ENCODE measurements around the gene CCDC91.
"Not testable (repeated sequence)": the region's sequence is repeated elsewhere in the genome, so short reads cannot be mapped to it uniquely, and the experiment has no call there.

CCDC91 gene

DNA sequence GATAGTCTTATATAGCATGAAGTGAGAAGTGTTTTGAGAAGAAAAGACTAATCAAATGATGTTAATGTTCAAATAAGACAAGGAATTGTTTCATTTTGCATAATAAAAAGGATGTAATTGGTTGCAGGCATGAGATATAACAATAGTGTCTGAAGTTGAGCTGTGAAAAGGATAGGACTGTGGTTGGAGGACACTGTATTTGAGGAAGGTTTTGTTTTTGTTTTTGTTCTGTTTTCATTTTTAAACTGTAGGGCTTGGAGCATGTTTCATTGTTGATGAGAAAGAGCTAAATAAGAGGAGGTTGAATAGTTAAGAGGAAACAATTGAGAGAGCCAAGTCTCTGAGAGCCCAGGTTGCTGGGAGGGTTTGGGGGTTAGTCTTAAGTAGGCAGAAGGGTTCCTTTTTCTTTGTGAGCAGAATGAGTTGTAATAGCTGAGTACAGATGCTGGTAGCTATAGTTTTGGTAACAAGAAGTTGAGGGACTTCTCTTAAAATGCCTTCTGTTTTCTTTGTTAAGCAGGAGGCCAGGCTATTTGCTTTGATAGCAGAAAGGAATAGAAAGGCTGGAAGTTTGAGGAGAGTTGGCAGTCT lies 58.4 kb downstream of the CCDC91 start:
- ATAC-seq (replicated peaks) (peak; percentile 9), DNase-seq (no peak)
- H3K27ac Mint-ChIP-seq, result peak overlapping the region; percentile 41 to 59
- peaks cover 48 to 69% of the 10 kb centered on the region in 2 donors for H3K4me1 Mint-ChIP-seq (ENCODE audit: low read depth in 2 of 2)
- peak overlapping the region in 1 of 2 donors; percentile 3 for H3K4me3 Mint-ChIP-seq
- no peaks in the 10 kb centered on the region for H3K36me3 Mint-ChIP-seq (ENCODE audit: insufficient read depth)
- no peaks in the 10 kb centered on the region for H3K9me3 Mint-ChIP-seq
- H3K27me3 Mint-ChIP-seq, result no peaks in the 10 kb centered on the region

DNA sequence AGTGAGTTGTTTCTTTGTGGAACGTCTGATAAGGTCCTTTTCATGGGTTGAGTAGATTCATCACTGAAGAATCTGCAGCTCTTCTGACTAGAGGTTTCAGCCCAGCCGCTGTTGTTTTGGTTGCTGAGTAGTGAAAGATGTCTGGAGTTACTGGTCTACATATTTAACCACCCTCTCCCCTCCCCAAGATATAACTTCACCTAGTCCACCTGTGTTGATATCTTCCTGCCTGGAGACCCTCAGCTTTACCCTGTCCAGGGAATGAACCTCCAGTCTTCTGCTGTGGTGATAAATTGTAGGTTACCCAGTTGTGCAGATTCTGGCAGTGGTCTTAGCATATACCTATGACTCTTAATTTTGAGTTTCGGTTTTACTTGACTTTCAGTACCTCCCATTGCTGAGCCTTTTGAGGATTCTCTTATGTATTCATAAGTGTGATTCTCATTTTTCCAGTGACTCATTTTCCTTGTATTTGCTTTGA lies 62.9 kb downstream of the CCDC91 start:
- peak; percentile 91 for ATAC-seq (replicated peaks)
- no peaks in the 10 kb centered on the region for H3K27me3 Mint-ChIP-seq
- DNase-seq, result peak in 2 of 3 experiments; percentile 7 to 22
- H3K4me3 Mint-ChIP-seq, result peak overlapping the region; percentile 69 to 83
- H3K27ac Mint-ChIP-seq, result peak overlapping the region; percentile 92 to 96
- peaks cover 40 to 55% of the 10 kb centered on the region in 2 donors for H3K4me1 Mint-ChIP-seq (ENCODE audit: low read depth in 2 of 2)
- H3K9me3 Mint-ChIP-seq, result no peaks in the 10 kb centered on the region
- H3K36me3 Mint-ChIP-seq (ENCODE audit: insufficient read depth), result no peaks in the 10 kb centered on the region

DNA sequence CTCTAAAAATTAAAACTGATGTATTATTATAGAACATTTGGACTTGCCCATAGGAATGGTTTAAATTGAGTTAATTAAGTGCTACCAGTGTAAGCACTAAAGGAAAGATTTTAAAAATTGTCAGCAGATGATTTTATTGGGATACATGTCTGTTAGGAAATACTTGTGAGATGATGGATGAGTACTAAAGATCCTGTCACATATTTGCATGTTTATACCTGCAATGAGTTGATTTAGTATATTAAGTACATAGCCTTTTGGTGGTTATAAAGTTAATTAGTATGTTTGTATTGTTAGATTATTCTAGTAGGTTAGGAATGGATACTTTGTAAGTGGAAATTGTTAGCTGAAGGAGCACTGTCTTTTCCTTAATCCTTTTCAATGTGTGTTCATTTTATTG lies 67.2 kb downstream of the CCDC91 start:
- H3K36me3 Mint-ChIP-seq (ENCODE audit: insufficient read depth), result peaks cover 9% of the 10 kb centered on the region
- peaks cover 13 to 16% of the 10 kb centered on the region in 2 donors for H3K4me1 Mint-ChIP-seq (ENCODE audit: low read depth in 2 of 2)
- H3K4me3 Mint-ChIP-seq, result no peak overlapping the region
- no peak for DNase-seq
- no peaks in the 10 kb centered on the region for H3K9me3 Mint-ChIP-seq
- no peaks in the 10 kb centered on the region for H3K27me3 Mint-ChIP-seq
- no peak overlapping the region for H3K27ac Mint-ChIP-seq
- no peak for ATAC-seq (replicated peaks)

DNA sequence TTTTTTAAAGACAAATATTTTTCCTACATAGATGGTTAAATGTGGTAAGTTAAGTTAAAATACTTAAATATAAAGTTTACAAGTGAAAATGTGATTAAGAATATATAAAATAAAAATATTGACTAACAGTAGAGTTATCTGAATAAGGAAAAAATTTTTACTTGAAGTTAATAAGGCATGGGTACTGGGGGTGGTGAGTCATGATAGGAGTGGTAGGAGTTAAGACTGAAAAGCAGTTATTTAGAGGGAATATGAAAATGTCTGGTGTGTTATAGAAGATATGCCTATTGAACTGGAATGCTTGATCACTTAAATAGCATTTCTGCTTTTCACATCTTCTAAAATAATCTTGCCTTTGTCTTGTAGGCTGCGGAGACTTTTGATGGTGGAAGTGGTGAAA lies 68.7 kb downstream of the CCDC91 start:
- H3K4me3 Mint-ChIP-seq, result no peak overlapping the region
- no peaks in the 10 kb centered on the region for H3K9me3 Mint-ChIP-seq
- H3K4me1 Mint-ChIP-seq (ENCODE audit: low read depth in 2 of 2), result peaks cover 0 to under 1% of the 10 kb centered on the region in 2 donors
- peaks cover 13% of the 10 kb centered on the region for H3K36me3 Mint-ChIP-seq (ENCODE audit: insufficient read depth)
- ATAC-seq (replicated peaks) (no peak), DNase-seq (no peak)
- H3K27me3 Mint-ChIP-seq, result no peaks in the 10 kb centered on the region
- H3K27ac Mint-ChIP-seq, result no peak overlapping the region

DNA sequence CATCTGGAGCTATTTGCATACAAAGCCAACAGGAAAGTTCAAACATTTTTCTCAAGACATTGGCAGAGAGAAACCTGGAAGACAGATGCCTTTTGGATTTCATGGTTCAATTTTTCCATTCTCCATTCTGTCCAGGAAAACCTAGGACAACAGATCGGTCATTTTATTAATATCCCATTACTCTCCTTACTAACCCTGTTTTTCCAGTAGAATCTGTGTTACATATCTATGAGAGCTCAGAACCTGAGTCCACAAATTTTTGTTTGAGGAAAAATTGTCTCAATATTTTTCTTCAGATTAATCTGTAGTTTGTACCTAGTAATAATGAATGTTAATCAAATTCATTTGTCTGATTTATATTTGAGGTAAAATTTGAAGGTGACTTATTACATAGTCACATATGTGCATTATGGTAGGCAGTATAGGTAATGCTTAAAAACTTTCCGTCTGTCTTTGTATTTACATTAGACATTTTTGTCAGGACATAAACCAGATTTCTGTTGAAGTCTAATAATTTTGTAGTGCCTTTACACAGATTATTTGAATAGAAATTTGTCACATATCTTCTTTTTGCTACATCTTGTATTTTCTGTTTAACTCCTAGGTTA lies 75.3 kb downstream of the CCDC91 start:
- Mint-ChIP-seq H3K27me3 (no peaks in the 10 kb centered on the region), H3K27ac (no peak overlapping the region), H3K9me3 (peaks cover 1 to 2% of the 10 kb centered on the region in 2 donors), H3K36me3 (ENCODE audit: insufficient read depth) (peaks cover 10% of the 10 kb centered on the region), H3K4me1 (ENCODE audit: low read depth in 2 of 2) (no peaks in the 10 kb centered on the region), H3K4me3 (no peak overlapping the region)
- DNase-seq (no peak), ATAC-seq (replicated peaks) (no peak)

DNA sequence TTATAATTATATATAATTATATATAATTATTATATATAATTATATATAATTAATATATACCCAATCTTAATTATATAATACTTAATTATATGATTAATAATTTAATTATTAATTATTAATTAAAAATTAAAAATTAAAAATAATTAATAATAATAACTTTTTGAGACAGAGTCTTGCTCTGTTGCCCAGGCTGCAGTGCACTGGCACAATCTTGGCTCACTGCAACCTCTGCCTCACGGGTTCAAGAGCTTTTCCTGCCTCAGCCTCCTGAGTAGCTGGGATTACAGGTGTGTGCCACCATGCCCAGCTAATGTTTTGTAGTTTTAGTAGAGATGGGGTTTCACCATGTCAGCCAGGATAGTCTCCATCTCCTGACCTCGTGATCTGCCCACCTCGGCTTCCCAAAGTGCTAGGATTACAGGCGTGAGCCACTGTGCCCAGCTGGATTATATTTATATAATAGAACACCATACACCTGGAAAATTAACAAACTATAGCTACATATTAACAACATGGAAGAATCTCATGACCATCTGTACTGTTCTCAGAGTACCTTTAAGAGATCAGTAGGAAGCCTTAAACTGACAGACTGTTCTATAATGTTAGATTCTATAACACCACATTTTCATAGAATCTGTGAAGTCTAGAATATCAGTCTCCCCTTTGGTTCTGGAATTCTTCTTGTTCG lies 77.8 kb downstream of the CCDC91 start:
- not testable (repeated sequence) for H3K4me1 Mint-ChIP-seq (ENCODE audit: low read depth in 2 of 2); H3K9me3 Mint-ChIP-seq; DNase-seq; H3K36me3 Mint-ChIP-seq (ENCODE audit: insufficient read depth); H3K4me3 Mint-ChIP-seq; ATAC-seq (replicated peaks); H3K27me3 Mint-ChIP-seq; H3K27ac Mint-ChIP-seq

DNA sequence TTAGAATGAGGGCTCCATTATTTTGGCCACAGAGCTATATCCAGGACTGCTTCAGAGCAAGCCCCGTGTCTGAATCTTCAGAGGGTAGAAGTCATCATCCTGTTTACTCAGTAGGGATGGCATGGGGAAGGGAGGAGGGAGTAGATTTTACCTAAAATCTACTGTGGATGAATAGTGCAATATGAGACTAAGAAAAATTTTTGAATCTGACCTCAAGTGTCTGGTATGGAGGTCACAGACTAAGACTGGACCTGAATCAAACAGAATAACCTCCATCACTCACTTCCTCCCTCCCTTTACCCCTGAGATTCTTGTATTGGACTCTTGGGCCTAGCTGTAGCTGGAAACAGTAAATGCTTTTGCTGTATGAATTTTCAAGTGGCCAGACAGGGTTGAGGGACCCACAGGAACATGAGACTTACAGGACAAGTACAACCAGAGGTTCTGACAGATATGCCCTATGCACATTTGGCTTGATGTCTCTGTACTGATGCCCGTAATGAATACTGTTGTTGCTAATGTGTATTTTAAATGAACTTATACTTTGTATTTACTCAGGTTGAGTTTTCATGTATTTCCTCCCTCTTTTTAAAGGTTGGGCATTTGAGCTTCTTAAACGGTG lies 78.5 kb downstream of the CCDC91 start:
- Mint-ChIP-seq H3K4me1 (ENCODE audit: low read depth in 2 of 2) (no peaks in the 10 kb centered on the region), H3K36me3 (ENCODE audit: insufficient read depth) (peaks cover 6% of the 10 kb centered on the region), H3K27me3 (no peaks in the 10 kb centered on the region), H3K9me3 (peaks cover 6 to 7% of the 10 kb centered on the region in 2 donors), H3K4me3 (no peak overlapping the region), H3K27ac (no peak overlapping the region)
- DNase-seq, result no peak
- no peak for ATAC-seq (replicated peaks)

DNA sequence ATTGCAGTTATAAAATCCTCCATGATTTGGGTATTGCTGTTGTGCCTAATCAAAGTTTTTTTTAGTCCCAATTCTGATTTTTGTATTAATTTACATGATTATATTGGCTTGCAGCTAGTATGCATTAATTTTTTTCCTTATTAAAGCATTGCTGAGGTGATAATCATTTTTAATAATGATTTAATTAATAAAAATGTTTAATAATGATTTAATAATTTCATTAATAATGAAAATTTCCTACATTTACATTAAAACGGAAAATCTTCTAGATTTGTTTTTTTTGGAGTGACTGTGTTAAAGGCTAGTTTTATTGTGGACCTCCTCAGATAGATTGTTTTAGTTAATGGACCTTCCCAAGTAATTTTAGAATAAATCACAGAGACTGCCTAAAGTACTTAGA lies 79.6 kb downstream of the CCDC91 start:
- no peak for ATAC-seq (replicated peaks)
- peaks cover 0 to 10% of the 10 kb centered on the region in 2 donors for H3K4me1 Mint-ChIP-seq (ENCODE audit: low read depth in 2 of 2)
- H3K4me3 Mint-ChIP-seq, result no peak overlapping the region
- peaks cover 6% of the 10 kb centered on the region for H3K36me3 Mint-ChIP-seq (ENCODE audit: insufficient read depth)
- DNase-seq, result no peak
- peaks cover 6 to 7% of the 10 kb centered on the region in 2 donors for H3K9me3 Mint-ChIP-seq
- no peaks in the 10 kb centered on the region for H3K27me3 Mint-ChIP-seq
- H3K27ac Mint-ChIP-seq, result no peak overlapping the region

DNA sequence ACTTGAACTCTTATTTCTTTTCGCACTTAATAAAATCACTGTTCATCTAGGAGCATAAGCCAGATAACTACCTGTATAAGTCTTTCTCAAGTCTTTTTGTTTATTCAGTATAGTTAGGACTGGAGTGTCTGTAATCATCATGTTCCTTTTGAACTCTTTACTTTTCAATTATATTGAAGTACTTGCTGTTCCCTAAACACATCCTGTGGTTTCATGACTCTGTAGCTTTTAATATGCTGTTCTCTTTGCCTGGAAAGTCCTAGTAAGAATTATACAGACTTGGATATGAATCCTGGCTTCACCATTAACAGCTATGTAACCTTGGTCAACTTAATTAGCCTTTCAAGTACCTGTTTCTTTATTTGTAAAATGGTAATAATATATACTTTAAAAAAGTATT lies 88.2 kb downstream of the CCDC91 start:
- peaks cover 2 to 17% of the 10 kb centered on the region in 2 donors for H3K4me1 Mint-ChIP-seq (ENCODE audit: low read depth in 2 of 2)
- H3K36me3 Mint-ChIP-seq (ENCODE audit: insufficient read depth), result no peaks in the 10 kb centered on the region
- no peak overlapping the region for H3K27ac Mint-ChIP-seq
- no peaks in the 10 kb centered on the region for H3K27me3 Mint-ChIP-seq
- ATAC-seq (replicated peaks) (no peak), DNase-seq (no peak)
- H3K4me3 Mint-ChIP-seq, result no peak overlapping the region
- no peaks in the 10 kb centered on the region for H3K9me3 Mint-ChIP-seq

DNA sequence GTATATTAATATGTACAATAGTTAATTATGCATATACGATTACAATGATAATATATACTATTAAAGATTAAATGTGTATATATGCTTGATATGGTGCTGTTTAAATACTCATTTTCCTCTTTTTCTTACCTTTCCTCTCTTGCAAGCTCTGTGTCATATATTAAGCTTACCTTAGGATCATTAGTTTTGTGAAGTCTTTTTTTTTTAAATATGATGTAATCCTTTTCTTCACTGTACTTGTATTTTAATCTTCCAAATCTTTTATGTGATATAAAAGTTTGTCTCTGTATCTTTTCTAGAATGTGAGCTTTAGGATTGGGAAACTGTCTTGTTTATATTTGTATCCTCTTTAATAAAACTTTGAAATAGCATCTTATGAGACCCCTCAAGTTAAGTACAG lies 88.7 kb downstream of the CCDC91 start:
- DNase-seq, result no peak
- Mint-ChIP-seq H3K9me3 (no peaks in the 10 kb centered on the region), H3K27me3 (no peaks in the 10 kb centered on the region), H3K4me1 (ENCODE audit: low read depth in 2 of 2) (peaks cover 2 to 16% of the 10 kb centered on the region in 2 donors), H3K27ac (no peak overlapping the region), H3K36me3 (ENCODE audit: insufficient read depth) (no peaks in the 10 kb centered on the region), H3K4me3 (no peak overlapping the region)
- ATAC-seq (replicated peaks), result no peak

DNA sequence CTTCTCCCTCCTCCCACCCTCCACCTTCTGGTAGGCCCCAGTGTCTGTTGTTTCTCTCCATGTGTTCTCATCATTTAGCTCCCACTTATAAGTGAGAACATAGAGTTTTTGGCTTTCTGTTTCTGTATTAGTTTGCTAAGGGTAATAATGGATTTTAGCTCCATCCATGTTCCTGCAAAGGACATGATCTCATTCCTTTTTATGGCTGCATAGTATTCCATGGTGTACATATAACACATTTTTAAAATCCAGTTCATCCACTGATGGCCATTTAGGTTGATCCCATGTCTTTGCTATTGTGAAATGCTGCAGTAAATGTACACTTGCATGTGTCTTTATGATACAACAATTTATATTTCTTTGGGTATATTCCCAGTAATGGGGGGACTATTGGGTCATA lies 96.1 kb downstream of the CCDC91 start:
- DNase-seq, result no peak
- no peak for ATAC-seq (replicated peaks)
- Mint-ChIP-seq H3K9me3 (peaks cover 6 to 8% of the 10 kb centered on the region in 2 donors), H3K4me1 (ENCODE audit: low read depth in 2 of 2) (peaks cover 8 to 15% of the 10 kb centered on the region in 2 donors), H3K4me3 (no peak overlapping the region), H3K36me3 (ENCODE audit: insufficient read depth) (peaks cover 4% of the 10 kb centered on the region), H3K27me3 (no peaks in the 10 kb centered on the region), H3K27ac (no peak overlapping the region)

DNA sequence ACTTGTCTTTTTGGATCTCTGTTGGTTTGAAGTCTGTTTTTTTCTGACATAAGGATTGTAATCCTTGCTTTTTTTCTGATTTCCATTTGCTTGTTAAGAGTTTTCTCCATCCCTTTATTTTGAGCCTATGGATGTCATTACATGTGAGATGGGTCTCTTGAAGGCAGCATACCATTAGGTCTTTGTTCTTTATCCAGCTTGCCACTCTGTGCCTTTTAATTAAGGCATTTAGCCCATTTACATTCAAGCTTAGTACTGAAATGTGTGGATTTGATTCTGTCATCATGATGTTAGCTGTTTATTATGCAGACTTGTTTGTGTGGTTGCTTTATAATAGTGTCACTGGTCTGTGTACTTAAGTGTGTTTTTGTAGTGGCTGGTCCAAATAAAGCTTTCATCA lies 100.0 kb downstream of the CCDC91 start:
- no peak for ATAC-seq (replicated peaks)
- Mint-ChIP-seq H3K36me3 (ENCODE audit: insufficient read depth) (peaks cover 4% of the 10 kb centered on the region), H3K4me3 (no peak overlapping the region), H3K4me1 (ENCODE audit: low read depth in 2 of 2) (peaks cover 14 to 15% of the 10 kb centered on the region in 2 donors), H3K27ac (no peak overlapping the region), H3K27me3 (no peaks in the 10 kb centered on the region), H3K9me3 (peaks cover 6 to 8% of the 10 kb centered on the region in 2 donors)
- DNase-seq, result no peak

DNA sequence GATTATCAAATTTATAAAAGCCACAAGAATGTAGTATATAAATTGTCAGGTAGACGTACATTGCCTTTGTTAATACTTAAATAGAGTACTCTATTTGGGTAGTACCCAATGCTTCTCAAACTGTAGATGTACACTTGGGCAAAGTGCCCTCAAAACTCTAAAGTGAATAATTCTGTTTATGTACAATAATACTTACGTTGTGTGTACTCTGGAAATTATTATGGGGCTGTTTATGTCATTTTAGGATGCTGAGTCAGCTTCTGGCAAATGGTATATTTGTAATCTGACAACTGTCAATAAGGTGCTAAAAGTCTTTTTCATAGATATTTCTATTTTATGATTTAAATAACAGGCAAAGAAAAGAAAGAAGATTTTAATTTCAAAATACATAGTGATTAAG lies 102.4 kb downstream of the CCDC91 start:
- Mint-ChIP-seq H3K4me3 (no peak overlapping the region), H3K4me1 (ENCODE audit: low read depth in 2 of 2) (peaks cover 8 to 13% of the 10 kb centered on the region in 2 donors), H3K27ac (no peak overlapping the region), H3K27me3 (no peaks in the 10 kb centered on the region), H3K36me3 (ENCODE audit: insufficient read depth) (peaks cover 4% of the 10 kb centered on the region), H3K9me3 (peaks cover 6 to 8% of the 10 kb centered on the region in 2 donors)
- ATAC-seq (replicated peaks) (no peak), DNase-seq (no peak)

Measured in effector memory CD8-positive, alpha-beta T cell (primary cell).